Heart left ventricle (tissue), 13 donors: ENCODE measurements around the gene PTMS.

Experiments used
- POLR2A ChIP-seq, 2 donors: fragments of 450-650 bp; IDR thresholded peaks; one replicate each; pipeline ENCODE4 v1.6.1; 2017; ENCODE audit warnings: antibody characterized with exemption in 2 of 2, mild to moderate bottlenecking in 2 of 2, moderate library complexity in 2 of 2
- TF ChIP-seq, protein P1 (sequence below), 12 donors: fragments of 200-600 bp; sonication (generic) in 4 of 12; IDR thresholded peaks; one replicate each; pipeline versions ENCODE4 v1.5.0 to v1.8.0; 2018 to 2022; ENCODE audit warnings: antibody characterized with exemption in 12 of 12, mild to moderate bottlenecking in 5 of 12
- donor health status: ischemic (EF 13 %, LVEDD 7.1; RV severe dilation, severe dysfunction).
- donor health status: DM: no; HTN: yes; CAD: no.
- donor health status: DM: no; HTN: no; CAD: no.
- donor health status: ischemic (EF 25% LVEDD 6.9; RV normal size, moderate dysfunction).
- donor health status: ischemic (EF 25% LVEDD 5.7; RV mildly dilated, moderate dysfunction).
- donor health status: ischemic (EF 35%, LVEDD 5.7; RV mildly dilated, moderate dysfunction).
- donor health status: nonischemic (EF 11% LVEDD 7.7; RV severe dilation, severe dysfunction).
- donor health status: DM: yes; HTN: yes; CAD: no.
- donor health status: PGD.
- donor health status: ischemic (EF 29% LVEDD 5.4; RV normal size, mild dysfunction).
- donor health status: nonischemic (EF 23%, LVEDD 6.1; RV moderate dilation, normal function).

DNA sequence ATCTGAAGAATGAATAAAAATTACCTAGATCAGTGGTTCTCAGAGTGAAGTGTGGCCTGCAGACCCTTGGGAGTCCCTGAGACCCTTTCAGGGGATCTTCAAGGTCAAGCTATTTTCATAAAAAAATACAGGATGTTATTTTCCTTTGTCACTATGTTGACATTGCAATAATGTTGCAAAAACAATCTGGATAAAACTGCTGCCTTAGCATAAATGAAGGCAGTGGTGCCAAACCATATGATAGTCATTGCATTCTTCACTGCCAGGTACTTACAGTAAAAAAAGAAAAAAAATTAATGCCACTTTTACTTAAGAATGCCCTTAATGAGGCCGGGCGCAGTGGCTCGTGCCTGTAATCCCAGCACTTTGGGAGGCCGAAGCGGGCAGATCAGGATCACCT, 21.1 kb downstream of the PTMS start:
- no peak for TF ChIP-seq POLR2A (IDR thresholded peaks at IDR 0.05)
- TF ChIP-seq, protein P1, sequence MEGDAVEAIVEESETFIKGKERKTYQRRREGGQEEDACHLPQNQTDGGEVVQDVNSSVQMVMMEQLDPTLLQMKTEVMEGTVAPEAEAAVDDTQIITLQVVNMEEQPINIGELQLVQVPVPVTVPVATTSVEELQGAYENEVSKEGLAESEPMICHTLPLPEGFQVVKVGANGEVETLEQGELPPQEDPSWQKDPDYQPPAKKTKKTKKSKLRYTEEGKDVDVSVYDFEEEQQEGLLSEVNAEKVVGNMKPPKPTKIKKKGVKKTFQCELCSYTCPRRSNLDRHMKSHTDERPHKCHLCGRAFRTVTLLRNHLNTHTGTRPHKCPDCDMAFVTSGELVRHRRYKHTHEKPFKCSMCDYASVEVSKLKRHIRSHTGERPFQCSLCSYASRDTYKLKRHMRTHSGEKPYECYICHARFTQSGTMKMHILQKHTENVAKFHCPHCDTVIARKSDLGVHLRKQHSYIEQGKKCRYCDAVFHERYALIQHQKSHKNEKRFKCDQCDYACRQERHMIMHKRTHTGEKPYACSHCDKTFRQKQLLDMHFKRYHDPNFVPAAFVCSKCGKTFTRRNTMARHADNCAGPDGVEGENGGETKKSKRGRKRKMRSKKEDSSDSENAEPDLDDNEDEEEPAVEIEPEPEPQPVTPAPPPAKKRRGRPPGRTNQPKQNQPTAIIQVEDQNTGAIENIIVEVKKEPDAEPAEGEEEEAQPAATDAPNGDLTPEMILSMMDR (IDR thresholded peaks at IDR 0.05) = no peak
